Osteocyte (in vitro differentiated cells): ENCODE data around the gene KIF16B. TPM values are rescaled to one million over a fixed set of nuclear protein-coding genes. Genes with fewer than 3 reads are reported as not detected.
A peak's percentile ranks its signal among the peaks of the same experiment; 100 is the strongest.

Experiments used
- DNase-seq: peaks from one replicate; pipeline ENCODE4 v3.0.0; 2021; ENCODE audit warnings: mixed read lengths; ENCODE audit not compliant: unreplicated experiment; ENCODE audit errors: extremely low spot score
- H3K27ac Mint-ChIP-seq: one replicate; pipeline ENCODE4 v1.8.0; 2021; ENCODE audit warnings: mild to moderate bottlenecking, mixed read lengths; ENCODE audit not compliant: unreplicated experiment
- H3K27me3 Mint-ChIP-seq: one replicate; pipeline ENCODE4 v1.8.0; 2021; ENCODE audit warnings: mixed read lengths; ENCODE audit not compliant: unreplicated experiment
- H3K36me3 Mint-ChIP-seq: one replicate; pipeline ENCODE4 v1.8.0; 2021; ENCODE audit warnings: mixed read lengths; ENCODE audit not compliant: unreplicated experiment
- H3K4me1 Mint-ChIP-seq: one replicate; pipeline ENCODE4 v1.8.0; 2021; ENCODE audit warnings: mixed read lengths; ENCODE audit not compliant: unreplicated experiment
- H3K4me3 Mint-ChIP-seq: one replicate; pipeline ENCODE4 v1.8.0; 2021; ENCODE audit warnings: mild to moderate bottlenecking, moderate library complexity, mixed read lengths; ENCODE audit not compliant: unreplicated experiment
- H3K9me3 Mint-ChIP-seq: one replicate; pipeline ENCODE4 v1.8.0; 2021; ENCODE audit warnings: mixed read lengths; ENCODE audit not compliant: unreplicated experiment
- CTCF ChIP-seq: fragments of 200-600 bp; sonication (generic); IDR thresholded peaks from 2 replicates; pipeline ENCODE4 v1.5.0; 2021; ENCODE audit warnings: antibody characterized with exemption, mild to moderate bottlenecking, moderate library complexity
- total RNA-seq: library from RNA; stranded (reverse); gene quantifications from 2 replicates; pipeline ENCODE4 v1.2.1, GENCODE V29; 2021

KIF16B gene
- total RNA-seq, 1 donor from 2014 or later = 10.2 TPM

GRCh38 chr20:16378712-16379370 is 194.4 kb downstream of the KIF16B start:
- Mint-ChIP-seq H3K9me3 (no peaks in the 10 kb centered on the region), H3K27ac (no peak overlapping the region), H3K27me3 (no peaks in the 10 kb centered on the region), H3K4me3 (no peak overlapping the region), H3K36me3 (peaks cover 13% of the 10 kb centered on the region), H3K4me1 (no peaks in the 10 kb centered on the region)
- DNase-seq = no peak
- TF ChIP-seq CTCF = no peak

- TF ChIP-seq CTCF = no peak
- no peak for DNase-seq
- Mint-ChIP-seq H3K36me3 (peaks cover 16% of the 10 kb centered on the region), H3K4me3 (no peak overlapping the region), H3K9me3 (no peaks in the 10 kb centered on the region), H3K27me3 (no peaks in the 10 kb centered on the region), H3K27ac (no peak overlapping the region), H3K4me1 (no peaks in the 10 kb centered on the region)
Observed at GRCh38 chr20:16378122-16378521, 195.1 kb downstream of the KIF16B start.

- peaks cover 12% of the 10 kb centered on the region for H3K4me1 Mint-ChIP-seq
- H3K36me3 Mint-ChIP-seq = peaks cover 32% of the 10 kb centered on the region
- H3K27ac Mint-ChIP-seq = no peak overlapping the region
- DNase-seq = no peak
- no peak overlapping the region for H3K4me3 Mint-ChIP-seq
- no peaks in the 10 kb centered on the region for H3K9me3 Mint-ChIP-seq
- no peaks in the 10 kb centered on the region for H3K27me3 Mint-ChIP-seq
- TF ChIP-seq CTCF = no peak
Observed at GRCh38 chr20:16369441-16369840, 203.8 kb downstream of the KIF16B start.

- peaks cover 30% of the 10 kb centered on the region for H3K36me3 Mint-ChIP-seq
- TF ChIP-seq CTCF = peak; percentile 18
- H3K27me3 Mint-ChIP-seq = no peaks in the 10 kb centered on the region
- peak overlapping the region; percentile 50 for H3K27ac Mint-ChIP-seq
- H3K9me3 Mint-ChIP-seq = no peaks in the 10 kb centered on the region
- peaks cover 12% of the 10 kb centered on the region for H3K4me1 Mint-ChIP-seq
- DNase-seq = no peak
- H3K4me3 Mint-ChIP-seq = no peak overlapping the region
Observed at GRCh38 chr20:16368645-16369292, 204.5 kb downstream of the KIF16B start.

GRCh38 chr20:16367948-16368560 is 205.2 kb downstream of the KIF16B start:
- no peak for TF ChIP-seq CTCF
- no peak for DNase-seq
- Mint-ChIP-seq H3K36me3 (peaks cover 27% of the 10 kb centered on the region), H3K4me3 (no peak overlapping the region), H3K27ac (no peak overlapping the region), H3K27me3 (no peaks in the 10 kb centered on the region), H3K4me1 (peaks cover 12% of the 10 kb centered on the region), H3K9me3 (no peaks in the 10 kb centered on the region)
